ENCODE measurements around the gene RGS4. TPM values are rescaled to one million over a fixed set of nuclear protein-coding genes. Genes with fewer than 3 reads are reported as not detected.

The RGS4 gene
- 2.1 and 4.8 TPM in 2 replicates for total RNA-seq

DNA sequence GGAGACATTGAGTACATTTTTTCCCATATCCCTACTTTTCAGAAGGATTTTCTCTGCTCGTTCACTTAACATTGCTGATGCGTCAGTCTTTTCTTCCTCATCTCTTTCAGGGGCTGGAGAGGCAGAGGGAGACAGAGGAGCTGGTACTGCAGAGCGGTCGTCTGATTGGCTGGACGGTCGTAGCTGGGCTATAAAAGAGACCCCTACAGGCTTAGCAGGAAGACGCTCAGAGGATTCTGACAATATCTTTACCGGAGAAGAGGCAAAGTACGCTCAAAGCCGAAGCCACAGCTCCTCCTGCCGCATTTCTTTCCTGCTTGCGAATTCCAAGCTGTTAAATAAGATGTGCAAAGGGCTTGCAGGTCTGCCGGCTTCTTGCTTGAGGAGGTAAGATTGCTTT, at the start of gene RGS4:
TSS of gene RGS4 (plus strand) at position 220 of the 400 bp plus-strand sequence. CDS start at position 344, 124 bp downstream.

Other genes with a start within 250 kb of the RGS4 start
- 0.32 TPM in 1 of 2 replicates, not detected in the other for gene CCDC190, start 208.2 kb upstream of the RGS4 start, total RNA-seq
- gene RGS5, start 133.6 kb downstream of the RGS4 start, total RNA-seq, result 3.4 and 6.5 TPM in 2 replicates

Measured in articular chondrocyte of knee joint (primary cell).